MCF 10A (cell line): ENCODE measurements around the gene GPR173. TPM values are rescaled to one million over a fixed set of nuclear protein-coding genes. Genes with fewer than 3 reads are reported as not detected.

Experiments used
- BruUV-seq: library from RNA; stranded (reverse); fragments of 400-500 nt; replicated peaks from 2 replicates; lab custom pipeline; 2021; lab: Mats Ljungman, UMichigan
- CTCF ChIA-PET: fragments of 300-600 bp; sonication (Branson Sonifier 250); formaldehyde crosslinking; extraction: SDS; loops from one replicate; lab custom pipeline; 2021; ENCODE audit warnings: antibody characterized with exemption, inconsistent platforms; lab: Yijun Ruan, JAX
- POLR2A ChIA-PET: fragments of 300-600, 350-650 bp; sonication (Branson Sonifier 250); formaldehyde crosslinking; extraction: SDS; loops from one replicate; lab custom pipeline; 2020; ENCODE audit warnings: antibody characterized with exemption, inconsistent platforms; lab: Yijun Ruan, JAX
- DNase-seq: peaks from one replicate; pipeline ENCODE4 v3.0.0-alpha.2; 2018; ENCODE audit not compliant: unreplicated experiment
- H3K27ac Mint-ChIP-seq: one replicate; pipeline ENCODE4 v1.8.0; 2022; ENCODE audit warnings: mild to moderate bottlenecking, low read depth, mixed read lengths; ENCODE audit not compliant: unreplicated experiment
- H3K27me3 Mint-ChIP-seq: one replicate; pipeline ENCODE4 v1.8.0; 2022; ENCODE audit warnings: mixed read lengths; ENCODE audit not compliant: insufficient read depth, unreplicated experiment
- H3K36me3 Mint-ChIP-seq: one replicate; pipeline ENCODE4 v1.8.0; 2022; ENCODE audit warnings: mild to moderate bottlenecking, moderate library complexity, mixed read lengths; ENCODE audit not compliant: insufficient read depth, unreplicated experiment
- H3K4me1 Mint-ChIP-seq: one replicate; pipeline ENCODE4 v1.8.0; 2022; ENCODE audit warnings: mixed read lengths; ENCODE audit not compliant: insufficient read depth, unreplicated experiment
- H3K4me3 Mint-ChIP-seq: one replicate; pipeline ENCODE4 v1.8.0; 2022; ENCODE audit warnings: mild to moderate bottlenecking, moderate library complexity, mixed read lengths; ENCODE audit not compliant: unreplicated experiment
- H3K9me3 Mint-ChIP-seq: one replicate; pipeline ENCODE4 v1.8.0; 2022; ENCODE audit warnings: mixed read lengths; ENCODE audit not compliant: unreplicated experiment
- CTCF ChIP-seq: fragments of 200-600 bp; IDR thresholded peaks from one replicate; pipeline ENCODE4 v1.8.0; 2022; ENCODE audit warnings: antibody characterized with exemption, mild to moderate bottlenecking; ENCODE audit not compliant: unreplicated experiment
- intact Hi-C: fragments of 100-400 bp; cut with micrococcal nuclease; formaldehyde crosslinking; loops from 2 replicates; pipeline ENCODE4 v1.14.1; 2022
- total RNA-seq: library from RNA; stranded (reverse); gene quantifications from 2 replicates; pipeline ENCODE4 v1.2.3, GENCODE V29; 2022

Gene GPR173
- total RNA-seq, 1 experiment from 2014 or later = 1.3 TPM

GRCh38 chrX:53009032-53009431, 39.6 kb upstream of the GPR173 start:
- H3K9me3 Mint-ChIP-seq = peaks cover 7% of the 10 kb centered on the region
- H3K27me3 Mint-ChIP-seq = peaks cover 72% of the 10 kb centered on the region
- intact Hi-C loops = no loop called here
- TF ChIP-seq CTCF = no peak
- BruUV-seq = no TSS peak
- H3K4me3 Mint-ChIP-seq = no peak overlapping the region
- no peaks in the 10 kb centered on the region for H3K4me1 Mint-ChIP-seq
- CTCF ChIA-PET = interaction anchor here (0.7 to 0.8 kb wide), 2 partner anchors 12 to 13 kb away, joined by 4 to 5 read pairs; no protein-coding TSS in a partner anchor
- DNase-seq = no peak
- no peaks in the 10 kb centered on the region for H3K36me3 Mint-ChIP-seq
- POLR2A ChIA-PET = interaction anchor here (0.6 to 1.6 kb wide), 3 partner anchors 13 to 1015 kb away, joined by 3 read pairs; no protein-coding TSS in a partner anchor
- H3K27ac Mint-ChIP-seq = no peak overlapping the region

- intact Hi-C loops = no loop called here
- DNase-seq = no peak
- Mint-ChIP-seq H3K27me3 (peaks cover 68% of the 10 kb centered on the region), H3K9me3 (peaks cover 7% of the 10 kb centered on the region), H3K36me3 (no peaks in the 10 kb centered on the region), H3K4me1 (no peaks in the 10 kb centered on the region), H3K4me3 (no peak overlapping the region), H3K27ac (no peak overlapping the region)
- POLR2A ChIA-PET = no interaction called here
- CTCF ChIA-PET = no interaction called here
- no peak for TF ChIP-seq CTCF
- BruUV-seq = no TSS peak
Observed at GRCh38 chrX:53013291-53013690, 35.3 kb upstream of the GPR173 start.

- no peak for DNase-seq
- H3K27ac Mint-ChIP-seq = no peak overlapping the region
- ChIA-PET CTCF (no interaction called here), POLR2A (interaction anchor here (0.7 kb wide), 1 partner anchor 126 kb away, joined by 3 read pairs; no protein-coding TSS in a partner anchor)
- BruUV-seq = no TSS peak
- TF ChIP-seq CTCF = no peak
- H3K27me3 Mint-ChIP-seq = peaks cover 88% of the 10 kb centered on the region
- intact Hi-C loops = no loop called here
- no peaks in the 10 kb centered on the region for H3K36me3 Mint-ChIP-seq
- H3K9me3 Mint-ChIP-seq = no peaks in the 10 kb centered on the region
- no peak overlapping the region for H3K4me3 Mint-ChIP-seq
- H3K4me1 Mint-ChIP-seq = no peaks in the 10 kb centered on the region
Observed at GRCh38 chrX:53018627-53019026, 30.0 kb upstream of the GPR173 start.

GRCh38 chrX:53022381-53022780, 26.2 kb upstream of the GPR173 start:
- Mint-ChIP-seq H3K4me1 (no peaks in the 10 kb centered on the region), H3K27me3 (peaks cover 56% of the 10 kb centered on the region), H3K4me3 (no peak overlapping the region), H3K27ac (no peak overlapping the region), H3K9me3 (peaks cover 6% of the 10 kb centered on the region), H3K36me3 (no peaks in the 10 kb centered on the region)
- ChIA-PET CTCF (no interaction called here), POLR2A (no interaction called here)
- no TSS peak for BruUV-seq
- TF ChIP-seq CTCF = no peak
- intact Hi-C loops = no loop called here
- DNase-seq = no peak
